ENCODE data around the gene KANSL2. TPM values are rescaled to one million over a fixed set of nuclear protein-coding genes. Genes with fewer than 3 reads are reported as not detected.

Gene KANSL2
- total RNA-seq, 1 experiment from 2014 or later, result 41.6 TPM

DNA sequence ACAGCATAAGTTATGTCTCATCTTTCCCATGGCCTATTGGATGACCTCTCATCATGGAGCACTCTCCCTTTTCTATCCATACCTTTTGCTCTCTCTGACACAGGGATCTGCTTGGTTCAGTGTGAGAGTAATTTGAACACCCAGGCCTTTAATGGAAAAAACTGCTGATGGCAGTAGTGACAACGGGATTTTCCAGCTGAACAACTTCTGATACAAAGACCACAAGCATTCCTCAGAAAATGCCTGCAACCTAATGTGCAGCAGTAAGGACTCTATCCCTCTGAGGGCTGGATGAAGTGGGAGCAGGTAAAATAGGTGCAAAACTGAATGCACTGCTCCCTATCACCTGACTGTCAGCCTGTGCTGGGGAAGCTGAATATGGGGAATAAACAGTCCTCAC is 51.0 kb downstream of the KANSL2 start:
- no peak for TF ChIP-seq EZH2phosphoT487 (IDR thresholded peaks at IDR 0.05; ENCODE audit: borderline replicate concordance)
- TF ChIP-seq ZFX (IDR thresholded peaks at IDR 0.05), result no peak
- TF ChIP-seq CBX3 (IDR thresholded peaks at IDR 0.05; ENCODE audit: low read depth), result no peak
- TF ChIP-seq CEBPB (IDR thresholded peaks at IDR 0.05; ENCODE audit: low read depth), result no peak
- no peak for TF ChIP-seq REST (IDR thresholded peaks at IDR 0.05; ENCODE audit: low read depth)
- no peak for TF ChIP-seq EZH2 (IDR thresholded peaks at IDR 0.05)
- no peak for TF ChIP-seq FOSL1 (IDR thresholded peaks at IDR 0.05; ENCODE audit: low read depth)
- no peak for TF ChIP-seq POLR2A (IDR thresholded peaks at IDR 0.05; ENCODE audit: borderline replicate concordance, extremely low read depth, insufficient read depth, insufficient read length)
- TF ChIP-seq ZNF274 (IDR thresholded peaks at IDR 0.05; ENCODE audit: low read depth, low read length), result no peak
- no peak for TF ChIP-seq MAX (IDR thresholded peaks at IDR 0.05)
- TF ChIP-seq SIN3A (IDR thresholded peaks at IDR 0.05; ENCODE audit: low read depth), result no peak
- no peak for TF ChIP-seq SRF (IDR thresholded peaks at IDR 0.05; ENCODE audit: low read depth)
- no peak for TF ChIP-seq POLR2AphosphoS5 (IDR thresholded peaks at IDR 0.05; ENCODE audit: low read depth, low read length)
- no peak for TF ChIP-seq EGR1 (IDR thresholded peaks at IDR 0.05; ENCODE audit: low read depth)
- TF ChIP-seq TCF7L2 (IDR thresholded peaks at IDR 0.05; ENCODE audit: borderline replicate concordance, extremely low read depth, insufficient read depth, insufficient read length), result no peak
- no peak for TF ChIP-seq CTCF (IDR thresholded peaks at IDR 0.05 in 2 of 3, conservative IDR thresholded peaks at IDR 0.05 in 1 of 3; ENCODE audit: borderline replicate concordance in 1 of 3, insufficient read depth in 1 of 3, low read depth in 2 of 3, low read length in 2 of 3)
- TF ChIP-seq RAD21 (IDR thresholded peaks at IDR 0.05; ENCODE audit: low read depth), result no peak
- no peak for TF ChIP-seq ATF3 (IDR thresholded peaks at IDR 0.05)
- TF ChIP-seq ZBTB33 (IDR thresholded peaks at IDR 0.05; ENCODE audit: extremely low read depth, insufficient replicate concordance, low read length), result no peak
- no peak for TF ChIP-seq YY1 (IDR thresholded peaks at IDR 0.05; ENCODE audit: extremely low read depth, insufficient replicate concordance, low read depth, low read length)
- H3K9me2 ChIP-seq (ENCODE audit: insufficient read depth), result no peaks in the 10 kb centered on the region
- no peak overlapping the region for H3K27ac ChIP-seq (ENCODE audit: low read depth, low read length)
- intact Hi-C loops (cut with micrococcal nuclease), result no loop called here
- no peak overlapping the region for H3K4me3 ChIP-seq (replicated peaks in 1 of 2; ENCODE audit: low read depth in 1 of 2, low read length in 2 of 2)
- CTCF ChIA-PET, result no interaction called here
- no peaks in the 10 kb centered on the region for H3K9me3 ChIP-seq (ENCODE audit: control insufficient read depth in 1 of 2, insufficient read depth in 1 of 2, low read depth in 1 of 2, low read length in 2 of 2)
- BruUV-seq (replicated peaks), result no TSS peak
- RAD21 ChIA-PET (ENCODE audit: low non-redundant PET in 1 of 2, low total read pairs in 2 of 2, uncharacterized antibody in 2 of 2, unreplicated experiment in 2 of 2), result no interaction called here
- H3K79me2 ChIP-seq (ENCODE audit: insufficient read depth, low read length), result no peaks in the 10 kb centered on the region
- no peaks in the 10 kb centered on the region for H4K20me1 ChIP-seq (ENCODE audit: insufficient read depth)
- POLR2A ChIA-PET, result no interaction called here
- H2AFZ ChIP-seq (ENCODE audit: low read depth, low read length, poor library complexity, severe bottlenecking), result no peak overlapping the region
- H3K9ac ChIP-seq (ENCODE audit: low read length), result no peak overlapping the region
- H3K4me2 ChIP-seq (ENCODE audit: low read length), result no peak overlapping the region
- H3K4me1 ChIP-seq (ENCODE audit: control insufficient read depth in 1 of 2, insufficient read depth in 2 of 2, low read length in 2 of 2), result no peaks in the 10 kb centered on the region
- ATAC-seq, result no peak
- no peaks in the 10 kb centered on the region for H3K36me3 ChIP-seq (ENCODE audit: control insufficient read depth in 1 of 2, insufficient read depth in 2 of 2, low read length in 2 of 2)
- H3K27me3 ChIP-seq (ENCODE audit: insufficient read depth, low read length), result no peaks in the 10 kb centered on the region
- no peak for DNase-seq (ENCODE audit: low read depth, low spot score)

Measured in HCT116 (cell line).